Ascending aorta (tissue), 2 donors: ENCODE results near the gene CELA3A. TPM values are rescaled to one million over a fixed set of nuclear protein-coding genes. Genes with fewer than 3 reads are reported as not detected.
"Not testable (repeated sequence)": the region's sequence is repeated elsewhere in the genome, so short reads cannot be mapped to it uniquely, and the experiment has no call there.

ENCODE experiments used
- DNase-seq, 2 donors: peaks; one replicate each; pipeline ENCODE4 v3.0.0-alpha.2; 2019; ENCODE audit warnings: low spot score in 2 of 2
- H3K27ac ChIP-seq, 2 donors: fragments of 200-600 bp; sonication (generic); one replicate each; pipeline ENCODE4 v1.5.1; 2016 to 2017; ENCODE audit warnings: mild to moderate bottlenecking in 1 of 2
- H3K27me3 ChIP-seq: fragments of 200-600 bp; sonication (generic); one replicate; pipeline ENCODE4 v1.5.1; 2017
- H3K36me3 ChIP-seq, 2 donors: fragments of 200-600 bp; sonication (generic); one replicate each; pipeline ENCODE4 v1.5.1; 2016
- H3K4me1 ChIP-seq, 2 donors: fragments of 200-600 bp; sonication (generic); one replicate each; pipeline ENCODE4 v1.5.1; 2016 to 2017; ENCODE audit warnings: mild to moderate bottlenecking in 1 of 2
- H3K4me3 ChIP-seq, 2 donors: fragments of 200-600 bp; sonication (generic); one replicate each; pipeline ENCODE4 v1.5.1; 2016 to 2017; ENCODE audit warnings: mild to moderate bottlenecking in 1 of 2
- H3K9me3 ChIP-seq, 2 donors: fragments of 200-600 bp; sonication (generic); one replicate each; pipeline ENCODE4 v1.5.1; 2016
- intact Hi-C: fragments of 100-400 bp; cut with DNase I; formaldehyde crosslinking; loops from one replicate; pipeline ENCODE4 v1.15.1; 2023
- total RNA-seq: library from RNA; depleted of rRNA; stranded (reverse); fragments of >200 nt; gene quantifications from one replicate; pipeline ENCODE4 v1.1.0, GENCODE V29; 2016
- TF ChIP-seq, protein P1 (sequence below), 3 experiments: fragments of 200-600 bp in 2 of 3; fragments of 450-650 bp in 1 of 3; sonication (generic) in 2 of 3; IDR thresholded peaks; one replicate each; pipeline ENCODE4 v1.5.1; 2016 to 2019; ENCODE audit warnings: antibody characterized with exemption in 3 of 3, mild to moderate bottlenecking in 1 of 3, moderate library complexity in 1 of 3

Gene CELA3A
- total RNA-seq, 1 donor from 2014 or later = not detected

DNA sequence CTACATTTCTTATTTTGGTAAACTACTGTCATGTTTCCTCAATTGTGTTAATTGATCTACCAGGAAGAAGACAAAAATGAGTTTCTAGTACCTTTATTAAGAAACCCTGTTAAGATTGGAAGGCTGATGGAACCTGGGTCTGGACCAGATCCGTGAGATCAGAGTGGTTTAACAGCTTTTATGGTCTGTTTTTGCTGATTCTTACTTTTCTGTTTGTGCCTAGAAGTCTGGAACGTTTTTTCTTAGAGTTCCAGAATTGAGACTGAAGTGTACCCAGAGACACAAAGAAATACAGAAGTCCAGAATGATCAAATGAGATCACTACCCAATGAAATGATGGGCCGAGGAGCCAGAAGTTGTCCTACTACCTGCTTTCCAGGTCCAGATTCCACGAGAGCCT is 28.6 kb downstream of the CELA3A start:
- Histone ChIP-seq H3K27me3 (no peaks in the 10 kb centered on the region), H3K4me1 (peaks cover 0 to 4% of the 10 kb centered on the region in 2 donors), H3K36me3 (peaks cover 0 to 5% of the 10 kb centered on the region in 2 donors), H3K27ac (no peak overlapping the region), H3K4me3 (no peak overlapping the region), H3K9me3 (no peaks in the 10 kb centered on the region)
- no peak for DNase-seq
- intact Hi-C loops = no loop called here
- TF ChIP-seq, protein P1, sequence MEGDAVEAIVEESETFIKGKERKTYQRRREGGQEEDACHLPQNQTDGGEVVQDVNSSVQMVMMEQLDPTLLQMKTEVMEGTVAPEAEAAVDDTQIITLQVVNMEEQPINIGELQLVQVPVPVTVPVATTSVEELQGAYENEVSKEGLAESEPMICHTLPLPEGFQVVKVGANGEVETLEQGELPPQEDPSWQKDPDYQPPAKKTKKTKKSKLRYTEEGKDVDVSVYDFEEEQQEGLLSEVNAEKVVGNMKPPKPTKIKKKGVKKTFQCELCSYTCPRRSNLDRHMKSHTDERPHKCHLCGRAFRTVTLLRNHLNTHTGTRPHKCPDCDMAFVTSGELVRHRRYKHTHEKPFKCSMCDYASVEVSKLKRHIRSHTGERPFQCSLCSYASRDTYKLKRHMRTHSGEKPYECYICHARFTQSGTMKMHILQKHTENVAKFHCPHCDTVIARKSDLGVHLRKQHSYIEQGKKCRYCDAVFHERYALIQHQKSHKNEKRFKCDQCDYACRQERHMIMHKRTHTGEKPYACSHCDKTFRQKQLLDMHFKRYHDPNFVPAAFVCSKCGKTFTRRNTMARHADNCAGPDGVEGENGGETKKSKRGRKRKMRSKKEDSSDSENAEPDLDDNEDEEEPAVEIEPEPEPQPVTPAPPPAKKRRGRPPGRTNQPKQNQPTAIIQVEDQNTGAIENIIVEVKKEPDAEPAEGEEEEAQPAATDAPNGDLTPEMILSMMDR (IDR thresholded peaks at IDR 0.05) = no peak

DNA sequence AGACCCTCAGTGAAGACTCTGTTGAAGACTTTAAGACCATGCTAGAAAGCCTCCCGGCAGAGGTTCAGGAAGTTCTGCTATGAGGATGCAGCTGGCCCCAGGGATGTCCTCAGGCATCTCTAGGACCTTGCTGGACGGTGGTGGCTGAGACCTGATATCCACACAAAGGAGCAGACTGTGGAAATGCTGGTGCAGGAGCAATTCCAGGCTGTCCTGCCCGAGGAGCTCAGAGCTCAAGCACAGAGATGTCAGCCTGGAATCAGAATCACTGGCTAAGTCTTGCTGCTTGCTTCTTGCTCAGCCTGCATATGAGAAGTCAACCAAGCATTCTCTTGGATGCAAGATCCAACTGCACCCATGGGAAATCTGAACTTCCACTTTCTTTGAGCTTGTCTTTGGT is 29.0 kb downstream of the CELA3A start:
- TF ChIP-seq, protein P1 (IDR thresholded peaks at IDR 0.05) = no peak
- Histone ChIP-seq H3K36me3 (peaks cover 0 to 5% of the 10 kb centered on the region in 2 donors), H3K9me3 (no peaks in the 10 kb centered on the region), H3K4me3 (no peak overlapping the region), H3K4me1 (peaks cover 0 to 4% of the 10 kb centered on the region in 2 donors), H3K27ac (no peak overlapping the region), H3K27me3 (no peaks in the 10 kb centered on the region)
- no peak for DNase-seq
- intact Hi-C loops = no loop called here

DNA sequence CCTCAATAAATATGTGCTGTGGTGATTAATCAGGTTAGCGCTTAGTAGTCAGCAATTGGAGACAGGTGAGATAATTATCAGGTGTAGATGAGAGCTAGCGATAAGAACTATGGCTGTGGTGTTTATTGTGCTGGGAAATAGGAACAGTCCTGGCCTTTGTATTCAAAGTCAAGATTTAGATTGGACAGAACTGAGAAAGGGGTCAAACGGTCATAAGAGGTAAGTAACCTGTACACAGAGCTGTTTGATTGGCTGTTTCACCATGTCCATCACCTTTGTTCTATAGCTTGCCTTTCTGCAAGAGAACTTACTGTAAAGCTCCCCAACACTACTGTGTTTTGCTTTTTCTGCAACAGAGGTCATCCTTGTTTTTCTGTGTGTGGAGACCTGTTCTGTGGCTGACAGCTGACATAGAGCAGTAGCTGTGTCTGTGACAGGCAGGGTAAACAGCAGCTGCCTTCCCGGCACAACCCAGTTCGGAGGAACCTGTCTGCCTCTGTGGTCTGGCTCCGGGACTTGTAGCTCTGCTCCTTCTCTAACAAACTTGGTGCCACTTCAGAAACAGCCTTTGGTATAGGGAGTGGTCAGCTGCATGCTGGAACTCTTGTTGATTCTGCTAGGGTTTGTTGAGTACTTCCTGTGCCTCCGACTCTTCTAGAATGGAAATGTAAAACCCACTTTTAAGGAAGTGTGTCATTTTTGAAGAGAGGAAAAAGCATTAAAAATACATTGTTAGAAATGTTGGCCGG is 29.9 kb downstream of the CELA3A start:
- TF ChIP-seq, protein P1 (IDR thresholded peaks at IDR 0.05) = no peak
- Histone ChIP-seq H3K36me3 (peaks cover 0 to 5% of the 10 kb centered on the region in 2 donors), H3K27me3 (no peaks in the 10 kb centered on the region), H3K4me1 (peaks cover 0 to under 1% of the 10 kb centered on the region in 2 donors), H3K9me3 (no peaks in the 10 kb centered on the region), H3K27ac (no peak overlapping the region), H3K4me3 (no peak overlapping the region)
- DNase-seq = no peak
- intact Hi-C loops = no loop called here

DNA sequence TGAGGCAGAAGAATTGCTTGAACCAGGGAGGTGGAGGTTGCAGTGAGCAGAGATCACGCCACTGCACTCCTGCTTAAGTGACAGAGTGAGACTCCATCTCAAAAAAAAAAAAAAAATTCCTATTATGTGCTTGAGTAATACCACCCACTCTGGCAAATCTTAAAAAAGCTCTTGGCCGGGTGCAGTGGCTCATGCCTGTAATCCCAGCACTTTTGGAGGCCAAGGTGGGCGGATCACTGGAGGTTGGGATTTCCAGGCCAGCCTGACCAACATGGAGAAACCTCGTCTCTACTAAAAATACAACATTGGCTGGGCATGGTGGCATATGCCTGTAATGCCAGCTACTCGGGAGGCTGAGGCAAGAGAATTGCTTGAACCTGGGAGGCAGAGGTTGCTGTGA is 33.4 kb downstream of the CELA3A start:
- H3K9me3 ChIP-seq, H3K4me3 ChIP-seq, H3K4me1 ChIP-seq, H3K36me3 ChIP-seq, H3K27ac ChIP-seq, DNase-seq, H3K27me3 ChIP-seq, intact Hi-C loops: not testable (repeated sequence)

DNA sequence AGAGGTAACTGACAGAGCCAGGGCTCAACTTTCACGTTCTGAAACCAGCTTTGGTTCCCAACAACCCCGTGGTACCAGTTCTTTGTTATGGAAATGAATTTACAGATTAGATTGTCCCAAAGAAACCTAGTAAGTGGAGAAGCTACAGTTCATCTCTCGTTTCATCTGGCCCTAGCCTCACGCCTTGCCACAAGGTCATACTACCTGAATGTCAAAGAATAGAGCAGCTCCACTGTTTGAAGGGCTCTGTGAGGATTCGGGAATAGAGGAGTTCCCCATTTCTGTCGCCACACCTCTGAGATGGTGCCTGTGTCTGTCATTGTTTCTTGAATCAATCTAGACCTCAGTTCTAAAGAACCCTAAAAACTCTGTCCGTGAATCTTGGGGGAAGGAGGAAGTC is 36.1 kb downstream of the CELA3A start:
- no peaks in the 10 kb centered on the region for H3K27me3 ChIP-seq
- no peak for DNase-seq

DNA sequence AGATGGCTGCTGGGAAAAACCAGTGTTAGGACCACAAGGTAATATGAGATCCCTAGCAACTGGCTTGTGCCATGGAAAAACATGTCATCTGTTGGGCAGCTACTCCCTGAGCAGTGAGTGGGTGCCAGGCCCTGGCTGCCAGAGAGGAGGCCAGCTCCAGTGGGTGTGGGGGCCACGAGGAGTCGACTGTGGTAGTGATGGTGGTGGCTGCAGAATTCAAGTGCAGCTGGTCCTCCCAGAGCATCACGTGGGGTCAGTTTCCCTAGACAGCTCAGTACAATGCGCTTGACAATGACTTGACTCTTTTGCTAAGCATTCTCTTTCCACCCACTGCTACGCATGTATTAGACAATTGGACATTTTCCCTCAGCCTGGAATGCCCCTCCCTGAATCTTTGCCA is 36.6 kb downstream of the CELA3A start:
- intact Hi-C loops = no loop called here
- H3K27me3 ChIP-seq = no peaks in the 10 kb centered on the region
- TF ChIP-seq, protein P1 (IDR thresholded peaks at IDR 0.05) = no peak
- no peaks in the 10 kb centered on the region for H3K9me3 ChIP-seq
- DNase-seq = no peak
- no peak overlapping the region for H3K4me3 ChIP-seq
- H3K27ac ChIP-seq = no peak overlapping the region
- no peaks in the 10 kb centered on the region for H3K36me3 ChIP-seq
- no peaks in the 10 kb centered on the region for H3K4me1 ChIP-seq

More for the DNA sequence above, 36.1 kb downstream of the CELA3A start:
- Histone ChIP-seq H3K4me1 (no peaks in the 10 kb centered on the region), H3K9me3 (no peaks in the 10 kb centered on the region), H3K27ac (no peak overlapping the region), H3K36me3 (no peaks in the 10 kb centered on the region), H3K4me3 (no peak overlapping the region)
- intact Hi-C loops = no loop called here
- TF ChIP-seq, protein P1 (IDR thresholded peaks at IDR 0.05) = no peak
